H9 (cell line): ENCODE measurements around the gene RNPEPL1. TPM values are rescaled to one million over a fixed set of nuclear protein-coding genes. Genes with fewer than 3 reads are reported as not detected.

Experiments
- DNase-seq: peaks from one replicate; pipeline ENCODE4 v3.0.0-alpha.2; 2017
- H2AFZ ChIP-seq: one replicate; pipeline ENCODE4 v1.6.1; 2013; ENCODE audit warnings: mild to moderate bottlenecking, low read length, control low read depth, moderate library complexity
- H2AK5ac ChIP-seq: 2 replicates; pipeline ENCODE4 v1.6.1; 2013; ENCODE audit warnings: low read length, control low read depth, mixed read lengths; ENCODE audit not compliant: insufficient read length
- H2BK120ac ChIP-seq: one replicate; pipeline ENCODE4 v1.6.1; 2013; ENCODE audit warnings: low read depth, mild to moderate bottlenecking, low read length, control low read depth, inconsistent platforms; ENCODE audit not compliant: poor library complexity, severe bottlenecking
- H2BK12ac ChIP-seq: 2 replicates; pipeline ENCODE4 v1.6.1; 2013; ENCODE audit warnings: low read length, control low read depth, mixed read lengths, low read depth; ENCODE audit not compliant: insufficient read length
- H2BK15ac ChIP-seq: 2 replicates; pipeline ENCODE4 v1.6.1; 2013; ENCODE audit warnings: low read depth, low read length, control low read depth
- H2BK20ac ChIP-seq: one replicate; pipeline ENCODE4 v1.6.1; 2013; ENCODE audit warnings: low read depth, mild to moderate bottlenecking, low read length, control low read depth, inconsistent platforms; ENCODE audit not compliant: poor library complexity, severe bottlenecking
- H2BK5ac ChIP-seq: 2 replicates; pipeline ENCODE4 v1.6.1; 2013; ENCODE audit warnings: low read length, control low read depth, mixed read lengths; ENCODE audit not compliant: insufficient read length
- H3K14ac ChIP-seq: 2 replicates; pipeline ENCODE4 v1.6.1; 2013; ENCODE audit warnings: low read length, control low read depth; ENCODE audit not compliant: insufficient read depth
- H3K18ac ChIP-seq: 2 replicates; pipeline ENCODE4 v1.6.1; 2013; ENCODE audit warnings: low read depth, mild to moderate bottlenecking, mixed read lengths, low read length, control low read depth; ENCODE audit not compliant: insufficient read length
- H3K23ac ChIP-seq: 2 replicates; pipeline ENCODE4 v1.6.1; 2013; ENCODE audit warnings: low read length, control low read depth, mixed read lengths, low read depth; ENCODE audit not compliant: insufficient read length
- H3K23me2 ChIP-seq: 2 replicates; pipeline ENCODE4 v1.6.1; 2013; ENCODE audit warnings: low read depth, mild to moderate bottlenecking, mixed read lengths, low read length, control low read depth; ENCODE audit not compliant: insufficient read length, poor library complexity, severe bottlenecking
- H3K27ac ChIP-seq: 2 replicates; pipeline ENCODE4 v1.5.1; 2013; ENCODE audit warnings: low read length, control low read depth, mixed read lengths, low read depth; ENCODE audit not compliant: insufficient read length
- H3K27me3 ChIP-seq: 2 replicates; pipeline ENCODE4 v1.6.1; 2013; ENCODE audit warnings: low read length, control low read depth, inconsistent platforms; ENCODE audit not compliant: insufficient read depth
- H3K4ac ChIP-seq: 2 replicates; pipeline ENCODE4 v1.6.1; 2013; ENCODE audit warnings: low read depth, mild to moderate bottlenecking, control low read depth, inconsistent platforms, low read length, moderate library complexity
- H3K4me1 ChIP-seq: 2 replicates; pipeline ENCODE4 v1.6.1; 2013; ENCODE audit warnings: low read length, control low read depth, inconsistent platforms; ENCODE audit not compliant: insufficient read depth
- H3K4me2 ChIP-seq: 2 replicates; pipeline ENCODE4 v1.6.1; 2013; ENCODE audit warnings: low read length, control low read depth, mixed read lengths; ENCODE audit not compliant: insufficient read length, insufficient read depth
- H3K56ac ChIP-seq: 2 replicates; pipeline ENCODE4 v1.6.1; 2013; ENCODE audit warnings: low read depth, mild to moderate bottlenecking, mixed read lengths, low read length, control low read depth; ENCODE audit not compliant: insufficient read length
- H3K79me1 ChIP-seq: 2 replicates; pipeline ENCODE4 v1.6.1; 2013; ENCODE audit warnings: low read depth, mild to moderate bottlenecking, moderate library complexity, low read length, control low read depth, inconsistent platforms; ENCODE audit not compliant: insufficient read depth, poor library complexity, severe bottlenecking
- H3K79me2 ChIP-seq: 2 replicates; pipeline ENCODE4 v1.6.1; 2013; ENCODE audit warnings: low read length, control low read depth, inconsistent platforms; ENCODE audit not compliant: insufficient read depth
- H3K9ac ChIP-seq: 2 replicates; pipeline ENCODE4 v1.6.1; 2013; ENCODE audit warnings: low read length, control low read depth, mixed read lengths; ENCODE audit not compliant: insufficient read length; ENCODE audit errors: extremely low read depth
- H3K9me3 ChIP-seq: one replicate; pipeline ENCODE4 v1.6.1; 2013; ENCODE audit warnings: low read depth, low read length, inconsistent platforms; ENCODE audit not compliant: control insufficient read depth
- H3T11ph ChIP-seq: one replicate; pipeline ENCODE4 v1.6.1; 2013; ENCODE audit warnings: mild to moderate bottlenecking, low read length, control low read depth, inconsistent platforms
- H4K20me1 ChIP-seq: one replicate; pipeline ENCODE4 v1.6.1; 2013; ENCODE audit not compliant: control insufficient read depth, insufficient read length, insufficient read depth
- H4K5ac ChIP-seq: 2 replicates; pipeline ENCODE4 v1.6.1; 2013; ENCODE audit warnings: low read depth, mild to moderate bottlenecking, mixed read lengths, low read length, control low read depth; ENCODE audit not compliant: insufficient read length
- H4K8ac ChIP-seq: replicated peaks from 2 replicates; pipeline ENCODE4 v1.6.1; 2013; ENCODE audit warnings: low read length, control low read depth, mixed read lengths, low read depth; ENCODE audit not compliant: insufficient read length
- H4K91ac ChIP-seq: 2 replicates; pipeline ENCODE4 v1.6.1; 2013; ENCODE audit warnings: low read depth, mild to moderate bottlenecking, moderate library complexity, mixed read lengths, low read length, control low read depth; ENCODE audit not compliant: insufficient read length
- H3K27ac Mint-ChIP-seq, 3 experiments: 2 replicates in 2 of 3; 3 replicates in 1 of 3; pipeline ENCODE4 v1.8.0; 2020 to 2021; ENCODE audit warnings: mixed read lengths in 3 of 3, mild to moderate bottlenecking in 1 of 3, moderate library complexity in 1 of 3
- H3K27me3 Mint-ChIP-seq: 2 replicates; pipeline ENCODE4 v1.8.0; 2021; ENCODE audit warnings: low read depth, mild to moderate bottlenecking, moderate library complexity, mixed read lengths
- H3K36me3 Mint-ChIP-seq, 3 experiments: 2 replicates in 2 of 3; 3 replicates in 1 of 3; pipeline ENCODE4 v1.8.0; 2020 to 2021; ENCODE audit warnings: low read depth in 3 of 3, mixed read lengths in 3 of 3; ENCODE audit not compliant: insufficient read depth in 1 of 3
- H3K4me1 Mint-ChIP-seq, 2 experiments: 2 replicates each; pipeline ENCODE4 v1.8.0; 2020; ENCODE audit warnings: mixed read lengths in 2 of 2
- H3K4me3 Mint-ChIP-seq, 2 experiments: 2 replicates in 1 of 2; 3 replicates in 1 of 2; pipeline ENCODE4 v1.8.0; 2020 to 2021; ENCODE audit warnings: mild to moderate bottlenecking in 2 of 2, mixed read lengths in 2 of 2, moderate library complexity in 1 of 2
- H3K9me3 Mint-ChIP-seq, 2 experiments: 2 replicates in 1 of 2; 3 replicates in 1 of 2; pipeline ENCODE4 v1.8.0; 2020; ENCODE audit warnings: mild to moderate bottlenecking in 2 of 2, mixed read lengths in 2 of 2, moderate library complexity in 1 of 2
- CTCF ChIP-seq: fragments of 200-600 bp; sonication (generic); conservative IDR thresholded peaks from 3 replicates; pipeline ENCODE4 v1.8.0; 2021; ENCODE audit warnings: antibody characterized with exemption, mild to moderate bottlenecking
- WGBS: extraction: QIAGEN DNeasy Blood & Tissue Kit; methylation state at CpG from one replicate; pipeline ENCODE4 v1.1.7; 2013; ENCODE audit warnings: missing lambda C conversion rate, low lambda C conversion rate, mixed read lengths; ENCODE audit not compliant: insufficient read length; ENCODE audit errors: extremely low coverage; 5-methylcytosine and 5-hydroxymethylcytosine counted together
- total RNA-seq: library from RNA; stranded (reverse); gene quantifications from 2 replicates; pipeline ENCODE4 v1.2.1, GENCODE V29; 2021

The RNPEPL1 gene
- total RNA-seq, 1 experiment from 2014 or later = 22.5 TPM

- Histone ChIP-seq H3T11ph (no peak overlapping the region), H2BK120ac (no peak overlapping the region), H3K4me2 (no peak overlapping the region), H3K79me1 (peaks cover 5% of the 10 kb centered on the region), H3K56ac (no peak overlapping the region), H3K27me3 (no peaks in the 10 kb centered on the region), H2AFZ (no peak overlapping the region), H4K5ac (no peak overlapping the region), H2BK12ac (no peak overlapping the region), H4K20me1 (no peaks in the 10 kb centered on the region), H3K4me1 (peaks cover 7% of the 10 kb centered on the region; the same call in 1 of the 2 replicates), H3K27ac (no peak overlapping the region), H3K14ac (no peak overlapping the region), H3K9ac (no peak overlapping the region), H4K8ac (no peak overlapping the region), H3K23ac (no peak overlapping the region), H2AK5ac (no peak overlapping the region), H3K79me2 (peaks cover 11% of the 10 kb centered on the region; the same call in 1 of the 2 replicates), H3K23me2 (peaks cover 8% of the 10 kb centered on the region), H3K18ac (no peak overlapping the region), H3K4ac (no peak overlapping the region), H2BK20ac (no peak overlapping the region), H3K9me3 (no peaks in the 10 kb centered on the region), H2BK5ac (no peak overlapping the region), H2BK15ac (no peak overlapping the region), H4K91ac (no peak overlapping the region)
- Mint-ChIP-seq H3K27me3 (no peaks in the 10 kb centered on the region; the same call in 1 of the 2 replicates), H3K4me1 (peaks cover 11 to 13% of the 10 kb centered on the region in 2 experiments), H3K27ac (no peak overlapping the region), H3K9me3 (no peaks in the 10 kb centered on the region), H3K36me3 (peaks cover 12 to 30% (median 16%) of the 10 kb centered on the region in 3 experiments), H3K4me3 (no peak overlapping the region)
- no peak for TF ChIP-seq CTCF
- WGBS = no CpG with 5 or more reads among the region's 6 CpGs
- DNase-seq = no peak
Measured at GRCh38 chr2:240591226-240591625, 22.9 kb downstream of the RNPEPL1 start.
